Measurements from ENCODE around the gene ZFTA.

- TF ChIP-seq POLR2AphosphoS5 (IDR thresholded peaks at IDR 0.05; ENCODE audit: low read depth, low read length) (no peak), TAF1 (IDR thresholded peaks at IDR 0.05; ENCODE audit: low read depth, low read length) (no peak), POLR2A (IDR thresholded peaks at IDR 0.05; ENCODE audit: low read depth, low read length) (no peak)
Measured at GRCh38 chr11:63736864-63737263, 31.7 kb downstream of the ZFTA start.

All from GM12891 (cell line).